ENCODE data around the gene ZCCHC14.

DNA sequence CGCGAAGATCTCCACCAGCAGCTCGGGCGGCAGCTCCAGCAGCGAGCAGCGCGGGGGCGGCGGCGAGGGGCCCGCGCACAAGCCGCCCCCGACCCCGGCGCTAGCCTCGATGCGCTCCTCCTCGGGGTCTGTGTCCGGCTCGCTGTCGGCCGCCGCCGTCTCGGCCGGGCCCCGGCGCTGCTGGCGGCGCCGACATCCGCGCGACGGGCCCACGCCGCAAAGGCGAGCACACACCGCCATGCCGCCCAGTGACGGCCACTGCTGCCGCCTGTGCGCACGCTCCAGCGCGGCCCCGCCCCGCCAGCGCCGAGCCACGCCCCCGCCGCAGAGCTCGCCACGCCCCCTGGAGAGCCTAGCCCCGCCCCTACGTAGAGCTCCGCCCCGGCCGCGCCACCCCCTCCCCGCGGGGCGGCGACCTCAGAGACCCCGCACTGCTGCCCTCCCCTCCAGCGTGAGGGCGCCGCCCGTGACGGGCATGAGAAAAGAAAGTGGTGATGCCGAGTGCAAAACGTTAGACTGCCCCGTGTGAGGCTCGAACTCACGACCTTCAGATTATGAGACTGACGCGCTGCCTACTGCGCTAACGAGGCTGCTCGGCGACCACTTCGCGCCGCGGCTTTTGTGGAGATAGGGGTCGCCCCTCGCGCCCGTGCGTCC is 109.2 kb downstream of the ZCCHC14 start, which contains the start of gene FBXO31:
- TF ChIP-seq CTCF (IDR thresholded peaks at IDR 0.05) (peak in 1 of 12 donors; percentile 8), POLR2A (IDR thresholded peaks at IDR 0.05) (peak; percentile 89 to 92)
